Dendritic cell treated with granulocyte-macrophage colony-stimulating factor and Interleukin-4, amounts not matched to agents 40 ng/mL and 50 ng/mL, for 4 days (primary cell): ENCODE results near the gene IFNG.
"Not testable (repeated sequence)": the region's sequence is repeated elsewhere in the genome, so short reads cannot be mapped to it uniquely, and the experiment has no call there.

Experiments used
- H3K27ac Mint-ChIP-seq: one replicate; pipeline ENCODE4 v1.8.0; 2022; ENCODE audit warnings: mild to moderate bottlenecking, mixed read lengths
- H3K27me3 Mint-ChIP-seq: one replicate; pipeline ENCODE4 v1.8.0; 2022; ENCODE audit warnings: mild to moderate bottlenecking, mixed read lengths
- H3K36me3 Mint-ChIP-seq: one replicate; pipeline ENCODE4 v1.8.0; 2022; ENCODE audit warnings: low read depth, mixed read lengths
- H3K4me1 Mint-ChIP-seq: one replicate; pipeline ENCODE4 v1.8.0; 2022; ENCODE audit warnings: low read depth, mixed read lengths
- H3K4me3 Mint-ChIP-seq: one replicate; pipeline ENCODE4 v1.8.0; 2022; ENCODE audit warnings: mild to moderate bottlenecking, moderate library complexity, mixed read lengths
- H3K9me3 Mint-ChIP-seq: one replicate; pipeline ENCODE4 v1.8.0; 2022; ENCODE audit warnings: mixed read lengths
- intact Hi-C: fragments of 100-400 bp; cut with micrococcal nuclease; formaldehyde crosslinking; loops from one replicate; pipeline ENCODE4 v1.15.0; 2022

The IFNG gene

GRCh38 chr12:68178184-68178583 lies 18.6 kb upstream of the IFNG start:
- Mint-ChIP-seq H3K9me3 (no peaks in the 10 kb centered on the region), H3K36me3 (no peaks in the 10 kb centered on the region), H3K4me3 (no peak overlapping the region), H3K27me3 (peaks cover 3% of the 10 kb centered on the region), H3K4me1 (no peaks in the 10 kb centered on the region), H3K27ac (no peak overlapping the region)
- intact Hi-C loops = no loop called here

GRCh38 chr12:68177562-68177961 lies 18.0 kb upstream of the IFNG start:
- no peaks in the 10 kb centered on the region for H3K36me3 Mint-ChIP-seq
- H3K27me3 Mint-ChIP-seq = peaks cover 3% of the 10 kb centered on the region
- H3K9me3 Mint-ChIP-seq = no peaks in the 10 kb centered on the region
- H3K4me3 Mint-ChIP-seq = no peak overlapping the region
- H3K27ac Mint-ChIP-seq = no peak overlapping the region
- no peaks in the 10 kb centered on the region for H3K4me1 Mint-ChIP-seq
- intact Hi-C loops = no loop called here

GRCh38 chr12:68176257-68176656 lies 16.7 kb upstream of the IFNG start:
- H3K27me3 Mint-ChIP-seq = peaks cover 3% of the 10 kb centered on the region
- no peaks in the 10 kb centered on the region for H3K9me3 Mint-ChIP-seq
- H3K27ac Mint-ChIP-seq = no peak overlapping the region
- no peaks in the 10 kb centered on the region for H3K4me1 Mint-ChIP-seq
- no peaks in the 10 kb centered on the region for H3K36me3 Mint-ChIP-seq
- intact Hi-C loops = no loop called here
- H3K4me3 Mint-ChIP-seq = no peak overlapping the region

GRCh38 chr12:68175557-68176061 lies 16.1 kb upstream of the IFNG start:
- Mint-ChIP-seq H3K9me3 (no peaks in the 10 kb centered on the region), H3K36me3 (no peaks in the 10 kb centered on the region), H3K27me3 (peaks cover 3% of the 10 kb centered on the region), H3K27ac (no peak overlapping the region), H3K4me3 (no peak overlapping the region), H3K4me1 (no peaks in the 10 kb centered on the region)
- intact Hi-C loops = no loop called here

GRCh38 chr12:68174761-68175160 lies 15.2 kb upstream of the IFNG start:
- intact Hi-C loops, H3K4me1 Mint-ChIP-seq, H3K4me3 Mint-ChIP-seq: not testable (repeated sequence)

GRCh38 chr12:68173792-68174191 lies 14.3 kb upstream of the IFNG start:
- Mint-ChIP-seq H3K9me3 (no peaks in the 10 kb centered on the region), H3K27me3 (peaks cover 3% of the 10 kb centered on the region), H3K36me3 (no peaks in the 10 kb centered on the region), H3K4me1 (no peaks in the 10 kb centered on the region), H3K27ac (no peak overlapping the region), H3K4me3 (no peak overlapping the region)
- intact Hi-C loops = no loop called here

More at GRCh38 chr12:68174761-68175160, 15.2 kb upstream of the IFNG start:
- H3K9me3 Mint-ChIP-seq, H3K36me3 Mint-ChIP-seq, H3K27ac Mint-ChIP-seq, H3K27me3 Mint-ChIP-seq: not testable (repeated sequence)

- no peaks in the 10 kb centered on the region for H3K4me1 Mint-ChIP-seq
- no peaks in the 10 kb centered on the region for H3K9me3 Mint-ChIP-seq
- no peak overlapping the region for H3K27ac Mint-ChIP-seq
- no peak overlapping the region for H3K4me3 Mint-ChIP-seq
- no peaks in the 10 kb centered on the region for H3K36me3 Mint-ChIP-seq
- intact Hi-C loops = no loop called here
- peaks cover under 1% of the 10 kb centered on the region for H3K27me3 Mint-ChIP-seq
Measured at GRCh38 chr12:68170726-68171125, 11.2 kb upstream of the IFNG start.

GRCh38 chr12:68169213-68169889 lies 9.8 kb upstream of the IFNG start:
- intact Hi-C loops = no loop called here
- Mint-ChIP-seq H3K36me3 (no peaks in the 10 kb centered on the region), H3K27ac (no peak overlapping the region), H3K27me3 (no peaks in the 10 kb centered on the region), H3K4me1 (no peaks in the 10 kb centered on the region), H3K4me3 (no peak overlapping the region), H3K9me3 (no peaks in the 10 kb centered on the region)

- H3K9me3 Mint-ChIP-seq = no peaks in the 10 kb centered on the region
- H3K27ac Mint-ChIP-seq = no peak overlapping the region
- intact Hi-C loops = no loop called here
- H3K27me3 Mint-ChIP-seq = no peaks in the 10 kb centered on the region
- no peaks in the 10 kb centered on the region for H3K4me1 Mint-ChIP-seq
- no peak overlapping the region for H3K4me3 Mint-ChIP-seq
- H3K36me3 Mint-ChIP-seq = no peaks in the 10 kb centered on the region
Measured at GRCh38 chr12:68166317-68166831, 6.8 kb upstream of the IFNG start.

GRCh38 chr12:68163560-68164081 lies 4.1 kb upstream of the IFNG start:
- no peaks in the 10 kb centered on the region for H3K36me3 Mint-ChIP-seq
- H3K4me3 Mint-ChIP-seq = no peak overlapping the region
- no peaks in the 10 kb centered on the region for H3K4me1 Mint-ChIP-seq
- H3K9me3 Mint-ChIP-seq = no peaks in the 10 kb centered on the region
- H3K27me3 Mint-ChIP-seq = no peaks in the 10 kb centered on the region
- intact Hi-C loops = no loop called here
- no peak overlapping the region for H3K27ac Mint-ChIP-seq

GRCh38 chr12:68162374-68162773 lies 2.8 kb upstream of the IFNG start:
- no peak overlapping the region for H3K4me3 Mint-ChIP-seq
- no peak overlapping the region for H3K27ac Mint-ChIP-seq
- no peaks in the 10 kb centered on the region for H3K9me3 Mint-ChIP-seq
- no peaks in the 10 kb centered on the region for H3K36me3 Mint-ChIP-seq
- intact Hi-C loops = no loop called here
- no peaks in the 10 kb centered on the region for H3K4me1 Mint-ChIP-seq
- H3K27me3 Mint-ChIP-seq = no peaks in the 10 kb centered on the region

GRCh38 chr12:68158432-68158831 lies 1.1 kb downstream of the IFNG start:
- intact Hi-C loops = loop anchor here (2.0 kb wide), 1 partner anchor 118 kb away; no protein-coding TSS in a partner anchor
- Mint-ChIP-seq H3K27ac (no peak overlapping the region), H3K4me1 (no peaks in the 10 kb centered on the region)

GRCh38 chr12:68157380-68157779 lies 2.2 kb downstream of the IFNG start:
- Mint-ChIP-seq H3K36me3 (no peaks in the 10 kb centered on the region), H3K4me1 (no peaks in the 10 kb centered on the region), H3K9me3 (no peaks in the 10 kb centered on the region), H3K4me3 (no peak overlapping the region), H3K27ac (no peak overlapping the region), H3K27me3 (no peaks in the 10 kb centered on the region)
- intact Hi-C loops = no loop called here

More at GRCh38 chr12:68158432-68158831, 1.1 kb downstream of the IFNG start:
- Mint-ChIP-seq H3K9me3 (no peaks in the 10 kb centered on the region), H3K36me3 (no peaks in the 10 kb centered on the region), H3K27me3 (no peaks in the 10 kb centered on the region), H3K4me3 (no peak overlapping the region)

- no peaks in the 10 kb centered on the region for H3K27me3 Mint-ChIP-seq
- H3K27ac Mint-ChIP-seq = no peak overlapping the region
- no peaks in the 10 kb centered on the region for H3K9me3 Mint-ChIP-seq
- H3K4me3 Mint-ChIP-seq = no peak overlapping the region
- intact Hi-C loops = no loop called here
- H3K36me3 Mint-ChIP-seq = no peaks in the 10 kb centered on the region
- no peaks in the 10 kb centered on the region for H3K4me1 Mint-ChIP-seq
Measured at GRCh38 chr12:68156636-68157035, 2.9 kb downstream of the IFNG start.

- H3K4me1 Mint-ChIP-seq = no peaks in the 10 kb centered on the region
- intact Hi-C loops = no loop called here
- no peaks in the 10 kb centered on the region for H3K27me3 Mint-ChIP-seq
- H3K27ac Mint-ChIP-seq = no peak overlapping the region
- no peak overlapping the region for H3K4me3 Mint-ChIP-seq
- H3K36me3 Mint-ChIP-seq = no peaks in the 10 kb centered on the region
- no peaks in the 10 kb centered on the region for H3K9me3 Mint-ChIP-seq
Measured at GRCh38 chr12:68154779-68155178, 4.8 kb downstream of the IFNG start.
